HEK293 (cell line): Measurements from ENCODE around the gene ZKSCAN8.

ENCODE experiments used
- CTCF ChIA-PET: fragments of 350-600 bp; formaldehyde crosslinking; extraction: SDS; loops from one replicate; lab custom pipeline; 2021; ENCODE audit warnings: antibody characterized with exemption; lab: Yijun Ruan, JAX
- POLR2A ChIA-PET: fragments of 300-600 bp; formaldehyde crosslinking; extraction: SDS; loops from one replicate; lab custom pipeline; 2020; ENCODE audit warnings: antibody characterized with exemption, inconsistent platforms; lab: Yijun Ruan, JAX
- H3K27ac ChIP-seq: fragments of 200-500 bp; sonication (Bioruptor generic); 2 replicates; pipeline ENCODE4 v1.5.1; 2014; ENCODE audit warnings: low read depth, low read length, control low read depth, inconsistent platforms; ENCODE audit errors: extremely low read depth
- H3K36me3 ChIP-seq, 2 experiments: fragments of 200-500 bp in 1 of 2; sonication (Bioruptor generic) in 1 of 2; 1 replicate in 1 of 2; 2 replicates in 1 of 2; pipeline ENCODE4 v1.5.1; 2014 to 2017; ENCODE audit warnings: inconsistent platforms in 2 of 2, low read length in 2 of 2; ENCODE audit not compliant: control insufficient read depth in 2 of 2, insufficient read depth in 1 of 2
- H3K4me1 ChIP-seq: fragments of 200-500 bp; sonication (Bioruptor generic); 2 replicates; pipeline ENCODE4 v1.5.1; 2014; ENCODE audit warnings: mild to moderate bottlenecking, low read length, inconsistent platforms; ENCODE audit not compliant: control insufficient read depth, insufficient read depth
- H3K4me3 ChIP-seq: 2 replicates; pipeline ENCODE4 v1.5.1; 2011; ENCODE audit warnings: low read depth, mild to moderate bottlenecking, control low read depth, low read length, moderate library complexity
- H3K9me3 ChIP-seq: fragments of 200-500 bp; sonication (Bioruptor generic); 2 replicates; pipeline ENCODE4 v1.5.1; 2014; ENCODE audit warnings: low read depth, low read length, inconsistent platforms; ENCODE audit not compliant: control insufficient read depth, insufficient read depth
- BCL11B ChIP-seq: fragments of 450-650 bp; formaldehyde crosslinking; IDR thresholded peaks from 2 replicates; pipeline ENCODE4 v1.5.1; 2016; ENCODE audit warnings: low read depth, missing biosample characterization, missing genetic modification characterization
- FEZF1 ChIP-seq: fragments of 450-650 bp; formaldehyde crosslinking; IDR thresholded peaks from 2 replicates; pipeline ENCODE4 v1.5.1; 2016; ENCODE audit warnings: missing biosample characterization, missing genetic modification characterization
- HIC1 ChIP-seq: fragments of 450-650 bp; formaldehyde crosslinking; IDR thresholded peaks from 2 replicates; pipeline ENCODE4 v1.5.1; 2016; ENCODE audit warnings: missing biosample characterization, missing genetic modification characterization
- MEIS1 ChIP-seq: sonication (generic); formaldehyde crosslinking; IDR thresholded peaks from 2 replicates; pipeline ENCODE4 v1.8.1; 2022; ENCODE audit warnings: missing genetic modification reagents, mild to moderate bottlenecking, borderline replicate concordance
- MYNN ChIP-seq: fragments of 450-650 bp; formaldehyde crosslinking; IDR thresholded peaks from 2 replicates; pipeline ENCODE4 v1.5.1; 2016; ENCODE audit warnings: missing biosample characterization, missing genetic modification characterization, borderline replicate concordance
- MZF1 ChIP-seq: fragments of 450-650 bp; formaldehyde crosslinking; IDR thresholded peaks from 2 replicates; pipeline ENCODE4 v1.5.1; 2017; ENCODE audit warnings: missing biosample characterization, missing genetic modification characterization, borderline replicate concordance
- ZBTB8A ChIP-seq: fragments of 450-650 bp; formaldehyde crosslinking; IDR thresholded peaks from 2 replicates; pipeline ENCODE4 v1.5.1; 2016; ENCODE audit warnings: missing biosample characterization, missing genetic modification characterization
- ZNF23 ChIP-seq: fragments of 450-650 bp; formaldehyde crosslinking; IDR thresholded peaks from 2 replicates; pipeline ENCODE4 v1.5.1; 2016; ENCODE audit warnings: missing biosample characterization, missing genetic modification characterization, borderline replicate concordance
- ZNF248 ChIP-seq: fragments of 450-650 bp; formaldehyde crosslinking; IDR thresholded peaks from 2 replicates; pipeline ENCODE4 v1.5.1; 2017; ENCODE audit warnings: missing biosample characterization, missing genetic modification characterization
- ZNF48 ChIP-seq: fragments of 450-650 bp; formaldehyde crosslinking; IDR thresholded peaks from 2 replicates; pipeline ENCODE4 v1.5.1; 2016; ENCODE audit warnings: missing biosample characterization, missing genetic modification characterization
- ZNF548 ChIP-seq: fragments of 450-650 bp; formaldehyde crosslinking; IDR thresholded peaks from 2 replicates; pipeline ENCODE4 v1.5.1; 2016; ENCODE audit warnings: missing biosample characterization, missing genetic modification characterization
- ZNF558 ChIP-seq: fragments of 450-650 bp; formaldehyde crosslinking; IDR thresholded peaks from 2 replicates; pipeline ENCODE4 v1.5.1; 2016; ENCODE audit warnings: missing biosample characterization, missing genetic modification characterization
- ZNF596 ChIP-seq: fragments of 450-650 bp; IDR thresholded peaks from 2 replicates; pipeline ENCODE4 v1.5.0; 2018; ENCODE audit warnings: missing biosample characterization, mild to moderate bottlenecking, missing genetic modification characterization, moderate library complexity
- ZNF768 ChIP-seq: fragments of 450-650 bp; formaldehyde crosslinking; IDR thresholded peaks from 2 replicates; pipeline ENCODE4 v1.5.1; 2018; ENCODE audit warnings: missing biosample characterization, mild to moderate bottlenecking, missing genetic modification characterization
- ZNF830 ChIP-seq: fragments of 450-650 bp; IDR thresholded peaks from 2 replicates; pipeline ENCODE4 v1.5.0; 2018; ENCODE audit warnings: missing biosample characterization, missing genetic modification characterization, low read depth, mild to moderate bottlenecking, moderate library complexity
- TF ChIP-seq, protein P1 (sequence below): fragments of 450-650 bp; formaldehyde crosslinking; IDR thresholded peaks from 2 replicates; pipeline ENCODE4 v1.5.1; 2016; ENCODE audit warnings: missing biosample characterization, missing genetic modification characterization

The ZKSCAN8 gene

GRCh38 chr6:28200020-28200419 lies 58.3 kb downstream of the ZKSCAN8 start (continued):
- TF ChIP-seq ZNF48 (no peak), ZNF548 (no peak)

- Histone ChIP-seq H3K36me3 (no peaks in the 10 kb centered on the region), H3K9me3 (no peaks in the 10 kb centered on the region), H3K27ac (no peak overlapping the region), H3K4me1 (no peaks in the 10 kb centered on the region)
- ChIA-PET CTCF (no interaction called here), POLR2A (interaction anchor here (1.4 kb wide), 1 partner anchor 47 kb away, joined by 3 read pairs; no protein-coding TSS in a partner anchor)
- TF ChIP-seq MZF1 (tag by site-specific recombination) (no peak), MYNN (tag by site-specific recombination) (no peak), HIC1 (tag by site-specific recombination) (no peak), ZNF830 (tag by site-specific recombination) (no peak), BCL11B (no peak), ZNF596 (tag by site-specific recombination) (no peak), MEIS1 (no peak), FEZF1 (tag by site-specific recombination) (no peak)
- TF ChIP-seq, protein P1, sequence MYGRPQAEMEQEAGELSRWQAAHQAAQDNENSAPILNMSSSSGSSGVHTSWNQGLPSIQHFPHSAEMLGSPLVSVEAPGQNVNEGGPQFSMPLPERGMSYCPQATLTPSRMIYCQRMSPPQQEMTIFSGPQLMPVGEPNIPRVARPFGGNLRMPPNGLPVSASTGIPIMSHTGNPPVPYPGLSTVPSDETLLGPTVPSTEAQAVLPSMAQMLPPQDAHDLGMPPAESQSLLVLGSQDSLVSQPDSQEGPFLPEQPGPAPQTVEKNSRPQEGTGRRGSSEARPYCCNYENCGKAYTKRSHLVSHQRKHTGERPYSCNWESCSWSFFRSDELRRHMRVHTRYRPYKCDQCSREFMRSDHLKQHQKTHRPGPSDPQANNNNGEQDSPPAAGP (tag by site-specific recombination) = no peak
- TF ChIP-seq, all 188 proteins: peak for 0
- no peak overlapping the region for H3K4me3 ChIP-seq
Measured at GRCh38 chr6:28203201-28203600, 61.5 kb downstream of the ZKSCAN8 start.

DNA sequence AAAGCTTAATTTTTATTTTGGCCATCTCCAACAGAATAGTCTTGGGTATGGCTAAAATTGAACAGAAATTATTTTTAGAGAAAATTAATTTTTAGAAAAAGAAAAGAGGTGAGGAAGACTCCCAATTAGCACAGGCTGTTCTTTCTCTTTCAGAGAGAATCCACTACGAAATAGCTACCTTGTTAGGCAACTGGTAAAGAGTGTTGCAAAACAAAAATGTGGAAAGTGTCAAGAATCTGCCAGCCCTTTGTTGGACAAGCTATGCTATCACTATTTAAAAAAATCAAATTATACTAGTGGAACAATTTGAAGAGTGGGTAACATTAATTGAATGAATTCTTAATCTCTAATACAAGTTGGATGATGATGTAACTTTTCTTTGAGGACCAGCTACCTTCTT lies 64.2 kb downstream of the ZKSCAN8 start:
- Histone ChIP-seq H3K4me1 (no peaks in the 10 kb centered on the region), H3K27ac (no peak overlapping the region), H3K36me3 (no peaks in the 10 kb centered on the region), H3K9me3 (no peaks in the 10 kb centered on the region), H3K4me3 (no peak overlapping the region)
- CTCF ChIA-PET = interaction anchor here (0.5 to 0.6 kb wide), 2 partner anchors 113 to 731 kb away, joined by 3 to 4 read pairs; no protein-coding TSS in a partner anchor
- POLR2A ChIA-PET = interaction anchor here (0.9 to 1.1 kb wide), 2 partner anchors 13 to 101 kb away, joined by 3 to 5 read pairs; no protein-coding TSS in a partner anchor
- no peak for TF ChIP-seq ZNF23 (tag by site-specific recombination)
- TF ChIP-seq ZNF768 (tag by site-specific recombination) = no peak
- TF ChIP-seq ZBTB8A (tag by site-specific recombination) = no peak
- TF ChIP-seq ZNF248 (tag by site-specific recombination) = no peak

GRCh38 chr6:28206527-28206926 lies 64.8 kb downstream of the ZKSCAN8 start:
- CTCF ChIA-PET = interaction anchor here (0.5 kb wide), 1 partner anchor 732 kb away, joined by 4 read pairs; no protein-coding TSS in a partner anchor
- no peak for TF ChIP-seq ZNF558 (tag by site-specific recombination)
- no peaks in the 10 kb centered on the region for H3K4me1 ChIP-seq
- no peak overlapping the region for H3K4me3 ChIP-seq
- no peak overlapping the region for H3K27ac ChIP-seq
- POLR2A ChIA-PET = interaction anchor here (1.1 kb wide), 1 partner anchor 12 kb away, joined by 5 read pairs; no protein-coding TSS in a partner anchor
- no peaks in the 10 kb centered on the region for H3K36me3 ChIP-seq
- no peaks in the 10 kb centered on the region for H3K9me3 ChIP-seq
